NCI-H1092 treated with DMSO at 0.1 percent for 48 hours (cell line): ENCODE results near the gene RGS14.
"Not testable (repeated sequence)": the region's sequence is repeated elsewhere in the genome, so short reads cannot be mapped to it uniquely, and the experiment has no call there.

ENCODE experiments used
- DNase-seq: peaks from one replicate; lab custom pipeline; 2025; lab: John Stamatoyannopoulos, UW

RGS14 gene

GRCh38 chr5:177366528-177367322, 9.0 kb downstream of the RGS14 start:
- DNase-seq = no peak

DNA sequence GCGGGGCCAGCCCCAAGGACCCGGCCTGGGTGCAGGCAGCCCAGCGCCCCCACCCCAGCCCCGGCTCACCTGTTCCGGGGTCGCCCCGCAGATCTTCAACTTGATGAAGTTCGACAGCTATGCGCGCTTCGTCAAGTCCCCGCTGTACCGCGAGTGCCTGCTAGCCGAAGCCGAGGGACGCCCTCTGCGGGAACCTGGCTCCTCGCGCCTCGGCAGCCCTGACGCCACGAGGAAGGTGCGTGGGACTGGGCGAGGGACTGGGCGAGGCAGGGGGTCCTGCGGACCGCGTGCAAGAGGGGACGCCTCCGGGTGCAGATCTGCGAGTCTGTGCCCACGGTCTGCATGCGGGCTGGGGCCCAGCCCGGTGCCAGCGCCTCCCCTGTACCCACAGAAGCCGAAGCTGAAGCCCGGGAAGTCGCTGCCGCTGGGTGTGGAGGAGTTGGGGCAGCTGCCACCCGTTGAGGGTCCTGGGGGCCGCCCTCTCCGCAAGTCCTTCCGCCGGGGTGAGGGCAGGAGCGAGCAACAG, 9.7 kb downstream of the RGS14 start:
- no peak for DNase-seq

GRCh38 chr5:177367981-177368868, 10.5 kb downstream of the RGS14 start:
- no peak for DNase-seq

GRCh38 chr5:177368869-177369644, 11.3 kb downstream of the RGS14 start:
- no peak for DNase-seq

GRCh38 chr5:177369645-177370440, 12.1 kb downstream of the RGS14 start:
- DNase-seq = no peak

DNA sequence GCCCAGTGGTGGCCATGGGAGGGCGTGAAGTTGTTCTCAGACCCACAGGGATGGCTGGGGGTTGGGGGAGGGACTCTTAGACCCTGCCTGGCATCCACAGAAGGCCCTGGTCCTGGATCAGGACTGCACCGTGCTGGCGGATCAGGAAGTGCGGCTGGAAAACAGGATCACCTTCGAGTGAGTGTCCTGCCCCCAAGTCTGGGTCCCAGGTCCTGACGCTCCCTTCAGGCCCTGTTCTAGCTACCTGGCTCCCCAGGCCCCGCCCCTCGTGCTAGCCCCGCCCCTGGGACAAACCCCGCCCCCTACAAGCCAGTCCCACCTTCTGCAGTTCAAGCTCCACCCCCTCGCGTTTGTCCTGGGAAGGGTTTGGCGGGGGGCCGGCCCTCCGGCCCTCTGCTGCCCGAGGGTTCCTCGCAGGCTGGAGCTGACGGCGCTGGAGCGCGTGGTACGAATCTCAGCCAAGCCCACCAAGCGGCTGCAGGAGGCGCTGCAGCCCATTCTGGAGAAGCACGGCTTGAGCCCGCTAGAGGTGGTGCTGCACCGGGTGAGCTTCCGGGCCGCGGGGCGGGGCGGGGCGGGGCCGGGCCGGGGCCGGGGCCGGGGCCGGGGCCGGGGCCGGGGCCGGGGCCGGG, 12.9 kb downstream of the RGS14 start:
- DNase-seq = peak; percentile 42

DNA sequence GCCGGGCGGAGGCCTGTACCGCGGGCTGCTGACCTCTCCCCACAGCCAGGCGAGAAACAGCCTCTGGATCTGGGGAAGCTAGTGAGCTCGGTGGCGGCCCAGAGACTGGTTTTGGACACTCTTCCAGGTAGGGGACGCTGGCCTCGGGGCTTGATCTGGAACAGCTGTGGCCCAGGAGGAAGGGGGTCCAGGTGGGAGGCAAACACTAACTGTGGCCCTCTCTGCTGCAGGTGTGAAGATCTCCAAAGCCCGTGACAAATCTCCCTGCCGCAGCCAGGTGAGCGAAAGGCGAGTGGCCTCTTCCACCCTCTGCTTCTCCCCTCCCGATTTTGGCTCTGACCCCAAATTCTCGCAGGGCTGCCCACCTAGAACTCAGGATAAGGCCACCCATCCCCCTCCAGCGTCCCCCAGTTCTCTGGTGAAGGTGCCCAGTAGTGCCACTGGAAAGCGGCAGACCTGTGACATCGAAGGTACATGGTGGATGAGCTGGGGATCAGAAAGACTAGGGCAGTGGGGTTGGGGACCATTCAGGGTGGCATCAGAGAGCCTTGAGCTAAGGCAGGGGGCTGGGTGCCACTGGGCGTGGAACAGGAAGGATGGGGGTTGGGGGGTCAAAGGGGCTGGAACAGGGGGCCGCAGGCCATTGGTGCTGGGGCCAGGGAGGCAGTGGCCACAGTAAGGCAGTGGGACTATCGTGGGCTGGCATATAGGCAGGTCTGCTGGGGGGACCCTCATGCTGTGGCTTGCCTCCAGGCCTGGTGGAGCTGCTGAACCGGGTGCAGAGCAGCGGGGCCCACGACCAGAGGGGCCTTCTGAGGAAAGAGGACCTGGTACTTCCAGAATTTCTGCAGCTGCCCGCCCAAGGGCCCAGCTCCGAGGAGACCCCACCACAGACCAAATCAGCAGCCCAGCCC, 13.7 kb downstream of the RGS14 start:
- no peak for DNase-seq

- DNase-seq = no peak
These were observed 14.5 kb downstream of the RGS14 start for GRCh38 chr5:177372034-177372896.

- no peak for DNase-seq
These were observed 15.2 kb downstream of the RGS14 start for GRCh38 chr5:177372910-177373309.

DNA sequence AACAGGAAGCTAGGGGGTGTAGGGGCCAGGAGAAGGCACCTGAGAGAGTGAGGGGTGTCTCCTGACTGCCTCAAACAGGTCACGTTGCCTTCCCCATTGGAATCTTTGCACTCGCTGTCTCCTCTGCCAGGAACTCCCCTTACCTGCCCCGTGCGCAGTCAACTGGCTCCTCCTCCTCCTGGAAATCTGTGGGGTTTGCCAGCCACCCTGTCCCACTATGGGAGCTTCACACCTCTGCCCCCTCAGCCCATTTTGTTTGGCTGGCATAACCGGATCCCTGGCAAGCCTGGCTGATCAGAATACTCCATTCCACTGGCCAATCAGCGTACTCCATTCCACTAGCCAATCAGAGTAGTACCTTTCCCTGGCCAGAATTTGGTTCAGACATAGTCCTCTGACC, 16.1 kb downstream of the RGS14 start:
- no peak for DNase-seq

DNA sequence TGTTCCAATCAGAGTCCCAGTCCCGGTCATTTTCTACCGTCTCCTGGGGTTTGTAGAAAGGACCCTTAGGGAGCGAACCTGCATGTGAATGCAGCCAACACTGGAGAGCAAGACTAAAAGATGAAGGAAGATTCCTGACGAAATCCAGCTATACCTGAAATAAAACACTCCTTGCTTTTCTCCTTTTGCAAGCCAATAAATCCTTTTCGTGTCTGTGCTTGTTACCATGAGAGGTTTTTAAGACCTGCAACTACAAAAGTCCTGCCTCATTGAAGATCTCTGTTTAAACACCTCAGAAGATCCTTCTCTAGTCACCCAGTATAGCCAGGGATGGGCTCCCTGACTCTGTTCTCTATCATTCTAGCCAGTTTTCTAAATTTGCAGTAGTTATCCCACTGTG, 16.5 kb downstream of the RGS14 start:
- DNase-seq = no peak

DNA sequence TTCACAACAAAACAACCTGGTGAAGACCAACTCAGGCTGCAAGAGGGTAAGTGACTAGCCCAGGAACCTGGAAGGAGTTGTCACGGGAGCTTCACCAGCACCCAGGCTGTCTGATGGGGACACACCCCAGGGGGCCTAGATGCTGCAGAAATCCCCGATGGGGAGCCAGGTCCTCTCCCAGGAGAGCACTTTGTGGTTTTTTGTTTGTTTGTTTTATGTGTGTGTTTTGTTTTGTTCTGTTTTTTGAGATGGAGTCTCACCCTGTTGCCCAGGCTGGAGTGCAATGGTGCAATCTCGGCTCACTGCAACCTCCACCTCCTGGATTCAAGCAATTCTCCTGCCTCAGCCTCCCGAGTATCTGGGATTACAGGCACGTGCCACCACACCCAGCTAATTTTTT, 17.8 kb downstream of the RGS14 start:
- DNase-seq = not testable (repeated sequence)

DNA sequence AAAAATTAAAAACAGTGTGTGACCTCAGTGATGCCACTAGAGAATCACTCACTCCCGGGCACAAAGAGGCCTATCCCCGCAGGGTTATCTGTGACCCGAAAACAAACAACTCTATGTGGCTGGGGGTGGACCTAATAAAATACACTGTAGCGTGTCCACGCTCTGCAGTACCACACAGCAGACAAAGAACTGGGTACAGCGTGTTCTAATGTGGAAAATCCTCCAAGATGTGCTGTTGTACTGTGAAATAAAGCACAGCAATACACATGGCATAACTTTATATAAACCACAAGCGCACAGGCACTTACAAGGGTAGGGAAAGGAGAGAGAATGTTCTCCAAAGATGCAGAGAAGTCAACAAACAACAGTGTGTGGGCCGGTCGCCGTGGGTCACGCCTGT, 18.4 kb downstream of the RGS14 start:
- no peak for DNase-seq

DNA sequence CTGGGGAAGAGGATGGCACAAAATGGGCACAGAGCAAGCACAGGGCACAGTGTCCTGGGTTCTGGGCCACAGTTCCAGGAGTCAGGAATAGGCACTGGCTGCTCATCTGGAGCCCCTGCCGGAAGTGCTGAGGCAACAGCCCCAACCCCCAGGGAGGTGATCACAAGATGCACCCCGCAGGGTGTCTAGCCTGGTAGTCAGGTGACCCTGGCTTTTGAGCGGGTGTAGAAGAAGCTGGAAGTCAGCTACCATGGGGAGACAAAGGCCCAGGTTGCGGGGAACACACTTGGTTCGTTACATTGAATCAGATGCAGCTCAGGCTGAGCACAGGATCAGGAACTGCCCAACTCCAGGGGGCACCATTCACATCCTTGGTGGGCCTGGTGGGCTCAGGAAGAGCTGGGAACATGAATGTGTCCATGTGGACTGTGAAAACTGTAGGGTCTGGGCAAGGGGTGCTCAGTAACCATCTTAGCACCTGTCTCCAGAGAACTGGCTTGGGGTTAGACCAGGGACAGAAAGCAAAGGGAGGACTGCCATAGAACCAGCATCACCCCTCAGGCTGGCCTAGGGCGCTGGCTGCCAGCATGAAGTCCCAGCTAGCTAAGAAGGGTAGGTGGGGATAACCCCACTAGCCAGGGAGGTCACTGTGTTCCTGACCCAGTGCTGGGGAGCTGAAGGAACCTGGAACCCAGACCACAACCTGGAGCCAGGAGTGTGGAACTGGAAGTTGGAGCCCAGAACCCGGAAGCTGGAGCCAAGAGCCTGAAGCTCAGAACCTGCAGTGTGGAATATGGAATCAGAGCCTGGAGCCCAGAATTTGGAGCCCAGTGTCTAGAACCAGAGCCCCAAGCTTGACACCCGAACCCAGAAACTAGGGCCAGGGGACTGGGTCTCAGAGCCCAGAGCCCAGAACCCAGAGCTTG, 20.4 kb downstream of the RGS14 start:
- DNase-seq = no peak

- no peak for DNase-seq
These were observed 21.5 kb downstream of the RGS14 start for GRCh38 chr5:177378884-177379883.

DNA sequence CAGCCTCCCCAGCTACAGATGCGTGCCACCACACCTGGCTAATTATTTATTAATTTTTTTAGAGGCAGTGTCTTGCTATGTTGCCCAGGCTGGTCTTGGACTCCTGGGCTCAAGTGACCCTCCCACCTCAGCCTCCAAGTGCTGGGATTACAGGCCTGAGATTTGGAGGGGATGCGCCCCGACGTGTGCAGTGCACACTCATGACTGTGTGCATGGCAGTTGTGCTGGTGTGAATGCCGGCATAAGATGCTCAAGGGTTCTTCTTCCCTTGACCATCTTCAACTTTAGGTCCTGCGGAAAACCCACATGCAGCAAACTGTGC, 23.0 kb downstream of the RGS14 start:
- DNase-seq = no peak
